ENCODE data around the gene PZP.

The PZP gene

GRCh38 chr12:9133216-9133916 is 74.8 kb downstream of the PZP start:
- no peak overlapping the region for H3K27ac ChIP-seq
- TF ChIP-seq ZFX (IDR thresholded peaks at IDR 0.05; ENCODE audit: borderline replicate concordance): no peak
- no peak for TF ChIP-seq CTCF (IDR thresholded peaks at IDR 0.05)

- TF ChIP-seq ZFX (IDR thresholded peaks at IDR 0.05; ENCODE audit: borderline replicate concordance) (no peak), CTCF (IDR thresholded peaks at IDR 0.05) (no peak)
- H3K27ac ChIP-seq: no peak overlapping the region
These were observed 76.1 kb downstream of the PZP start for GRCh38 chr12:9132008-9132535.

- no peak overlapping the region for H3K27ac ChIP-seq
- TF ChIP-seq ZFX (IDR thresholded peaks at IDR 0.05; ENCODE audit: borderline replicate concordance) (no peak), CTCF (IDR thresholded peaks at IDR 0.05) (no peak)
These were observed 78.0 kb downstream of the PZP start for GRCh38 chr12:9130244-9130643.

GRCh38 chr12:9127936-9128663 is 80.1 kb downstream of the PZP start:
- no peak overlapping the region for H3K27ac ChIP-seq
- TF ChIP-seq CTCF (IDR thresholded peaks at IDR 0.05): no peak
- no peak for TF ChIP-seq ZFX (IDR thresholded peaks at IDR 0.05; ENCODE audit: borderline replicate concordance)

- H3K27ac ChIP-seq: no peak overlapping the region
- TF ChIP-seq ZFX (IDR thresholded peaks at IDR 0.05; ENCODE audit: borderline replicate concordance) (no peak), CTCF (IDR thresholded peaks at IDR 0.05) (no peak)
These were observed 80.7 kb downstream of the PZP start for GRCh38 chr12:9127484-9127883.

GRCh38 chr12:9124383-9125031 is 83.7 kb downstream of the PZP start:
- TF ChIP-seq CTCF (IDR thresholded peaks at IDR 0.05): no peak
- TF ChIP-seq ZFX (IDR thresholded peaks at IDR 0.05; ENCODE audit: borderline replicate concordance): no peak
- peak overlapping the region; percentile 93 for H3K27ac ChIP-seq

Data from 22Rv1 (cell line).